ENCODE measurements around the gene COA4.

- TF ChIP-seq CTCF (IDR thresholded peaks at IDR 0.05) (no peak), POLR2A (IDR thresholded peaks at IDR 0.05) (no peak), EP300 (IDR thresholded peaks at IDR 0.05) (no peak), POLR2AphosphoS5 (IDR thresholded peaks at IDR 0.05) (no peak)
Measured at GRCh38 chr11:73883856-73884255, 7.2 kb upstream of the COA4 start.

All from upper lobe of left lung (tissue), 4 donors.